IMR-90 (cell line): ENCODE results near the gene CALCOCO1. TPM values are rescaled to one million over a fixed set of nuclear protein-coding genes. Genes with fewer than 3 reads are reported as not detected.
"Not testable (repeated sequence)": the region's sequence is repeated elsewhere in the genome, so short reads cannot be mapped to it uniquely, and the experiment has no call there.

Source experiments
- ATAC-seq: fragments of 200-7000 bp; cut with Tn5 transposase; 2 replicates; pipeline ENCODE4 v1.9.1; 2020; ENCODE audit warnings: low read depth, mild to moderate bottlenecking, moderate library complexity
- BruUV-seq: library from RNA; stranded (reverse); fragments of 400-500 nt; replicated peaks from 2 replicates; lab custom pipeline; 2021; lab: Mats Ljungman, UMichigan
- CTCF ChIA-PET: fragments of 300-600 bp; formaldehyde crosslinking; extraction: SDS; loops from one replicate; lab custom pipeline; 2021; ENCODE audit warnings: antibody characterized with exemption; lab: Yijun Ruan, JAX
- POLR2A ChIA-PET: fragments of 300-600 bp; sonication (Branson Sonifier 250); formaldehyde crosslinking; loops from one replicate; lab custom pipeline; 2022; ENCODE audit warnings: antibody characterized with exemption; ENCODE audit not compliant: unreplicated experiment; lab: Charles Lee
- DNase-seq: peaks from one replicate; pipeline ENCODE4 v3.0.0; 2013
- H2AFZ ChIP-seq: replicated peaks from 2 replicates; pipeline ENCODE3; 2013; ENCODE audit warnings: low read length, mild to moderate bottlenecking; ENCODE audit not compliant: poor library complexity
- H2AK5ac ChIP-seq: 2 replicates; pipeline ENCODE4 v1.6.1; 2013; ENCODE audit warnings: low read depth, low read length, inconsistent platforms
- H2AK9ac ChIP-seq: replicated peaks from 2 replicates; pipeline ENCODE3; 2013; ENCODE audit warnings: mild to moderate bottlenecking, low read depth, low read length, moderate library complexity; ENCODE audit not compliant: poor library complexity
- H2BK120ac ChIP-seq: 2 replicates; pipeline ENCODE4 v1.6.1; 2013; ENCODE audit warnings: low read depth, low read length, inconsistent platforms
- H2BK15ac ChIP-seq: 3 replicates; pipeline ENCODE4 v1.6.1; 2013; ENCODE audit warnings: low read depth, low read length, inconsistent platforms
- H2BK20ac ChIP-seq: 2 replicates; pipeline ENCODE4 v1.6.1; 2013; ENCODE audit warnings: low read depth, mild to moderate bottlenecking, inconsistent platforms, low read length, moderate library complexity
- H2BK5ac ChIP-seq: 2 replicates; pipeline ENCODE4 v1.6.1; 2013; ENCODE audit warnings: mild to moderate bottlenecking, low read depth, low read length, inconsistent platforms; ENCODE audit not compliant: poor library complexity, severe bottlenecking
- H3K14ac ChIP-seq: replicated peaks from 2 replicates; pipeline ENCODE4 v1.6.1; 2013; ENCODE audit warnings: low read depth, low read length, inconsistent platforms
- H3K18ac ChIP-seq: 2 replicates; pipeline ENCODE4 v1.6.1; 2013; ENCODE audit warnings: low read depth, low read length, control low read depth
- H3K23ac ChIP-seq: 2 replicates; pipeline ENCODE4 v1.6.1; 2013; ENCODE audit warnings: low read depth, low read length, inconsistent platforms
- H3K27ac ChIP-seq: 2 replicates; pipeline ENCODE4 v1.5.1; 2013; ENCODE audit warnings: mild to moderate bottlenecking, control low read depth, low read length; ENCODE audit not compliant: insufficient read depth
- H3K27me3 ChIP-seq: 2 replicates; pipeline ENCODE4 v1.6.1; 2013; ENCODE audit warnings: low read length; ENCODE audit not compliant: control insufficient read depth, insufficient read depth
- H3K36me3 ChIP-seq: 2 replicates; pipeline ENCODE4 v1.6.1; 2013; ENCODE audit warnings: low read length, mixed read lengths; ENCODE audit not compliant: control insufficient read depth, insufficient read depth
- H3K4ac ChIP-seq: 2 replicates; pipeline ENCODE4 v1.6.1; 2013; ENCODE audit warnings: low read depth, low read length, inconsistent platforms
- H3K4me1 ChIP-seq: 2 replicates; pipeline ENCODE4 v1.6.1; 2013; ENCODE audit warnings: low read length, mixed read lengths; ENCODE audit not compliant: control insufficient read depth, insufficient read depth
- H3K4me2 ChIP-seq: 2 replicates; pipeline ENCODE4 v1.6.1; 2013; ENCODE audit warnings: low read depth, mild to moderate bottlenecking, control low read depth, low read length, moderate library complexity
- H3K4me3 ChIP-seq: 2 replicates; pipeline ENCODE4 v1.5.1; 2013; ENCODE audit warnings: low read depth, mild to moderate bottlenecking, control low read depth, low read length, moderate library complexity; ENCODE audit not compliant: insufficient read depth
- H3K56ac ChIP-seq: 2 replicates; pipeline ENCODE4 v1.6.1; 2013; ENCODE audit warnings: low read length, inconsistent platforms; ENCODE audit not compliant: insufficient read depth; ENCODE audit errors: extremely low read depth
- H3K79me1 ChIP-seq, 2 experiments: 2 replicates each; pipeline ENCODE4 v1.6.1; 2013; ENCODE audit warnings: low read length in 2 of 2, inconsistent platforms in 1 of 2, low read depth in 1 of 2
- H3K9ac ChIP-seq: 2 replicates; pipeline ENCODE4 v1.6.1; 2013; ENCODE audit warnings: low read depth, low read length, control low read depth
- H3K9me1 ChIP-seq: 2 replicates; pipeline ENCODE4 v1.6.1; 2013; ENCODE audit warnings: low read length, inconsistent platforms; ENCODE audit not compliant: insufficient read depth
- H3K9me3 ChIP-seq: 2 replicates; pipeline ENCODE4 v1.6.1; 2013; ENCODE audit warnings: low read length; ENCODE audit not compliant: control insufficient read depth, insufficient read depth
- H4K20me1 ChIP-seq: 2 replicates; pipeline ENCODE4 v1.6.1; 2013; ENCODE audit warnings: low read length, inconsistent platforms; ENCODE audit not compliant: insufficient read depth
- H4K5ac ChIP-seq: 2 replicates; pipeline ENCODE4 v1.6.1; 2013; ENCODE audit warnings: mild to moderate bottlenecking, low read depth, low read length, control low read depth
- H4K8ac ChIP-seq, 2 experiments: 2 replicates each; pipeline ENCODE4 v1.6.1; 2013; ENCODE audit warnings: low read depth in 2 of 2, low read length in 2 of 2, control low read depth in 1 of 2, inconsistent platforms in 1 of 2
- H4K91ac ChIP-seq: 2 replicates; pipeline ENCODE4 v1.6.1; 2013; ENCODE audit warnings: low read depth, low read length, inconsistent platforms; ENCODE audit not compliant: insufficient read depth
- WGBS, 2 experiments: methylation state at CpG; one replicate each; pipeline versions ENCODE4 v1.1.5 to v1.1.7; 2013; ENCODE audit warnings: missing lambda C conversion rate in 2 of 2; ENCODE audit not compliant: insufficient read length in 1 of 2; ENCODE audit errors: extremely low coverage in 2 of 2; 5-methylcytosine and 5-hydroxymethylcytosine counted together
- dilution Hi-C: fragments of 300-500 bp; cut with HindIII; formaldehyde crosslinking; loops from one replicate; pipeline ENCODE4 v1.14.3; 2018; ENCODE audit warnings: low sequenced_read_pairs; ENCODE audit not compliant: unreplicated experiment
- in situ Hi-C: fragments of 300-500 bp; cut with MboI; formaldehyde crosslinking; loops from 3 replicates; pipeline ENCODE4 v1.14.3; 2019; ENCODE audit warnings: low sequenced_read_pairs, inconsistent platforms, mixed read lengths
- intact Hi-C: fragments of 100-400 bp; cut with micrococcal nuclease; formaldehyde crosslinking; loops from 2 replicates; pipeline ENCODE4 v1.10.0; 2022
- polyA plus RNA-seq, 3 experiments: library from polyadenylated mRNA; depleted of rRNA; stranded (reverse); fragments of >200 nt; gene quantifications; 2 replicates each; pipeline ENCODE4 v1.2.3, GENCODE V29; 2012; ENCODE audit warnings: low replicate concordance in 1 of 3
- total RNA-seq: library from RNA; depleted of rRNA; stranded (reverse); fragments of >200 nt; gene quantifications from 2 replicates; pipeline ENCODE4 v1.2.3, GENCODE V29; 2012

The CALCOCO1 gene
- total and polyA plus RNA-seq, 2 of the 4 experiments (the other 2 are of a cell fraction), result 156 to 169 TPM

- H3K4me2 ChIP-seq, H4K91ac ChIP-seq, H3K4me3 ChIP-seq, H2AK5ac ChIP-seq, H3K36me3 ChIP-seq, CTCF ChIA-PET, H3K23ac ChIP-seq, H4K20me1 ChIP-seq, POLR2A ChIA-PET, H3K27ac ChIP-seq, H2BK20ac ChIP-seq, H2AFZ ChIP-seq, H3K56ac ChIP-seq, ATAC-seq, H4K5ac ChIP-seq, H3K9ac ChIP-seq, H3K79me1 ChIP-seq, BruUV-seq, DNase-seq, H3K4me1 ChIP-seq, H4K8ac ChIP-seq, H2AK9ac ChIP-seq, H3K9me3 ChIP-seq, H2BK15ac ChIP-seq, H3K18ac ChIP-seq, H2BK120ac ChIP-seq, H2BK5ac ChIP-seq, H3K9me1 ChIP-seq, H3K14ac ChIP-seq, H3K4ac ChIP-seq, intact Hi-C loops, dilution Hi-C loops: not testable (repeated sequence)
- in situ Hi-C loops, result loop anchor here (10.0 kb wide), 1 partner anchor 232 kb away; no protein-coding TSS in a partner anchor
- WGBS, 2 experiments, result no CpG with 5 or more reads among the region's 3 CpGs
- peaks cover 40% of the 10 kb centered on the region for H3K27me3 ChIP-seq
Observed at GRCh38 chr12:53762793-53763192, 35.5 kb upstream of the CALCOCO1 start.
